GM12801 (cell line): ENCODE results near the gene DDX6.

Source experiments
- CTCF ChIP-seq: IDR thresholded peaks from one replicate; pipeline ENCODE4 v1.5.1; 2011; ENCODE audit warnings: control low read depth; ENCODE audit not compliant: insufficient read length; ENCODE audit errors: extremely low read depth

Gene DDX6

GRCh38 chr11:118819334-118820024 is 28.5 kb upstream of the DDX6 start:
- no peak for TF ChIP-seq CTCF

GRCh38 chr11:118818130-118818529 is 27.2 kb upstream of the DDX6 start:
- TF ChIP-seq CTCF: no peak

GRCh38 chr11:118813551-118813950 is 22.6 kb upstream of the DDX6 start:
- TF ChIP-seq CTCF: no peak

GRCh38 chr11:118812485-118812884 is 21.5 kb upstream of the DDX6 start:
- no peak for TF ChIP-seq CTCF

GRCh38 chr11:118807800-118808778 is 17.1 kb upstream of the DDX6 start:
- TF ChIP-seq CTCF: no peak

GRCh38 chr11:118806400-118806799 is 15.4 kb upstream of the DDX6 start:
- TF ChIP-seq CTCF: no peak

- TF ChIP-seq CTCF: no peak
Measured at GRCh38 chr11:118804094-118804493, 13.1 kb upstream of the DDX6 start.
